GM23338 (cell line): Measurements from ENCODE around the gene PVALEF. TPM values are rescaled to one million over a fixed set of nuclear protein-coding genes. Genes with fewer than 3 reads are reported as not detected.

Source experiments
- ATAC-seq: fragments of 200-7000 bp; cut with Tn5 transposase; 3 replicates; pipeline ENCODE4 v1.9.1; 2020
- DNase-seq: peaks from one replicate; pipeline ENCODE4 v3.0.0-alpha.2; 2015; ENCODE audit warnings: low spot score
- H2AFZ ChIP-seq: fragments of 200-600 bp; sonication (generic); 2 replicates; pipeline ENCODE4 v1.8.0; 2016; ENCODE audit warnings: antibody characterized with exemption, mild to moderate bottlenecking, moderate library complexity
- H3F3A ChIP-seq: fragments of 200-600 bp; sonication (generic); replicated peaks from 2 replicates; pipeline ENCODE4 v1.8.0; 2017; ENCODE audit warnings: antibody characterized with exemption, mixed run types, low read depth
- H3K27ac ChIP-seq: fragments of 200-600 bp; sonication (generic); 2 replicates; pipeline ENCODE4 v1.6.1; 2016; ENCODE audit warnings: low read depth
- H3K27me3 ChIP-seq: fragments of 200-600 bp; sonication (generic); 2 replicates; pipeline ENCODE4 v1.8.0; 2016; ENCODE audit warnings: mild to moderate bottlenecking, mixed run types, moderate library complexity; ENCODE audit not compliant: insufficient read depth
- H3K36me3 ChIP-seq: fragments of 200-600 bp; sonication (generic); 2 replicates; pipeline ENCODE4 v1.8.0; 2016; ENCODE audit warnings: mild to moderate bottlenecking; ENCODE audit not compliant: insufficient read depth
- H3K4me1 ChIP-seq: fragments of 200-600 bp; sonication (generic); 2 replicates; pipeline ENCODE4 v1.8.0; 2016; ENCODE audit warnings: mild to moderate bottlenecking, moderate library complexity; ENCODE audit not compliant: insufficient read depth
- H3K4me2 ChIP-seq: fragments of 200-600 bp; sonication (generic); 2 replicates; pipeline ENCODE4 v1.7.1; 2017; ENCODE audit warnings: mixed run types
- H3K4me3 ChIP-seq: fragments of 200-600 bp; sonication (generic); 2 replicates; pipeline ENCODE4 v1.6.1; 2016; ENCODE audit warnings: mixed run types
- H3K79me2 ChIP-seq: fragments of 200-600 bp; sonication (generic); replicated peaks from 2 replicates; pipeline ENCODE4 v1.8.0; 2017; ENCODE audit warnings: mild to moderate bottlenecking; ENCODE audit not compliant: insufficient read depth
- H3K9me2 ChIP-seq: fragments of 200-600 bp; sonication (generic); 2 replicates; pipeline ENCODE4 v1.8.0; 2017; ENCODE audit not compliant: insufficient read depth
- H4K20me1 ChIP-seq: fragments of 200-600 bp; sonication (generic); replicated peaks from 2 replicates; pipeline ENCODE4 v1.8.0; 2017; ENCODE audit warnings: mild to moderate bottlenecking; ENCODE audit not compliant: insufficient read depth
- H3K27ac Mint-ChIP-seq: 2 replicates; pipeline ENCODE4 v1.8.0; 2020; ENCODE audit warnings: inconsistent platforms, mild to moderate bottlenecking, moderate library complexity, mixed read lengths
- H3K27me3 Mint-ChIP-seq: 3 replicates; pipeline ENCODE4 v1.8.0; 2022; ENCODE audit warnings: low read depth, mild to moderate bottlenecking, moderate library complexity, mixed read lengths, inconsistent platforms; ENCODE audit not compliant: insufficient read depth, poor library complexity
- H3K36me3 Mint-ChIP-seq: 3 replicates; pipeline ENCODE4 v1.8.0; 2021; ENCODE audit warnings: low read depth, mild to moderate bottlenecking, inconsistent platforms, moderate library complexity, mixed read lengths
- H3K4me1 Mint-ChIP-seq: 3 replicates; pipeline ENCODE4 v1.8.0; 2020; ENCODE audit warnings: mild to moderate bottlenecking, inconsistent platforms, mixed read lengths
- H3K4me3 Mint-ChIP-seq: 3 replicates; pipeline ENCODE4 v1.8.0; 2021; ENCODE audit warnings: moderate library complexity, mild to moderate bottlenecking, inconsistent platforms, mixed read lengths
- H3K9me3 Mint-ChIP-seq: 3 replicates; pipeline ENCODE4 v1.8.0; 2020; ENCODE audit warnings: moderate library complexity, mild to moderate bottlenecking, inconsistent platforms, mixed read lengths
- EZH2 ChIP-seq: fragments of 200-600 bp; sonication (generic); IDR thresholded peaks from one replicate; pipeline ENCODE4 v1.8.0; 2017; ENCODE audit warnings: antibody characterized with exemption, mild to moderate bottlenecking, low read depth; ENCODE audit not compliant: unreplicated experiment
- EZH2phosphoT487 ChIP-seq: fragments of 200-600 bp; sonication (generic); IDR thresholded peaks from one replicate; pipeline ENCODE4 v1.8.1; 2018; ENCODE audit warnings: antibody characterized with exemption; ENCODE audit not compliant: unreplicated experiment
- POLR2AphosphoS5 ChIP-seq: IDR thresholded peaks from 2 replicates; pipeline ENCODE4 v1.6.1; 2016; ENCODE audit warnings: antibody characterized with exemption, low read depth
- STAT1 ChIP-seq: IDR thresholded peaks from one replicate; pipeline ENCODE4 v1.6.1; 2016; ENCODE audit warnings: antibody characterized with exemption; ENCODE audit not compliant: unreplicated experiment
- ZNF331 ChIP-seq: fragments of 250-450 bp; sonication (Bioruptor Pico); IDR thresholded peaks from 2 replicates; pipeline ENCODE4 v1.5.0; 2020; ENCODE audit warnings: low read depth, mild to moderate bottlenecking, moderate library complexity
- polyA plus RNA-seq: library from polyadenylated mRNA; unstranded; fragments of >200 nt; fragmentation: Nextera tagmentation; extraction: Ambion mirVana; gene quantifications from 2 replicates; pipeline ENCODE4 v1.2.1, GENCODE V29; 2016
- total RNA-seq: library from RNA; depleted of rRNA; stranded (reverse); fragments of >200 nt; shearing (Covaris generic); gene quantifications from 2 replicates; pipeline ENCODE4 v1.2.3, GENCODE V29; 2014

The PVALEF gene
- total and polyA plus RNA-seq, 2 experiments from 2014 or later: not detected

DNA sequence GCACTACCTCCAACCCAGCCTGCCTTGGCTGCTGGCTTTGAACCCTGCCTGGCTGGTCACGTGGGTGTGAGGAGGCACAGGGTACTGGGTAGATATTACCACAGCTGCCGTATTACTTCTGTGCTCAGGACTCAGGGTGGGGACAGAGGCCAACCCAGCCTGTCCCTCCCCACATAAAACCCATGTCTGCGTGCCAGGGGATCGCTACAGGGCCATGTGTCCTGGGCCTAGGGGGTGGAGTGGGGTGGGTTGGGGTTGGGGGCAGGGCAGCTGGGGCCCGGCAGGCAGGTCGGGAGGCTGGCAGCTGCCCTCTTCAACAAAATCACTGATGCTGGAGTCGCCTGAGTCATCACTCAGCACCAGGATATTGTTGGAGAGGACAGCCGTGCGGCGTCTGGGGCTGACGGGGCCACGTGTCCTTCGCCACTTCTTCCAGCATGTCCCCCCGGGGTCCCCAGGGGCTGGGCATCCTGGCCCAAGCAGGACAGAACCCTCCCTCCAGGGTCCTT is 39.7 kb upstream of the PVALEF start:
- peaks cover 8% of the 10 kb centered on the region for H3K27me3 Mint-ChIP-seq
- H3K4me3 Mint-ChIP-seq: no peak overlapping the region
- Histone ChIP-seq H3K27me3 (no peaks in the 10 kb centered on the region), H3K9me2 (no peaks in the 10 kb centered on the region), H3F3A (no peaks in the 10 kb centered on the region), H4K20me1 (no peaks in the 10 kb centered on the region), H2AFZ (no peak overlapping the region), H3K79me2 (no peaks in the 10 kb centered on the region), H3K4me1 (no peaks in the 10 kb centered on the region), H3K4me3 (no peak overlapping the region), H3K27ac (no peak overlapping the region), H3K4me2 (no peak overlapping the region), H3K36me3 (no peaks in the 10 kb centered on the region)
- H3K36me3 Mint-ChIP-seq: no peaks in the 10 kb centered on the region
- H3K27ac Mint-ChIP-seq: no peak overlapping the region
- TF ChIP-seq POLR2AphosphoS5: no peak
- TF ChIP-seq EZH2phosphoT487: no peak
- TF ChIP-seq ZNF331 (CRISPR knock-in tag): no peak
- no peaks in the 10 kb centered on the region for H3K9me3 Mint-ChIP-seq
- no peak for ATAC-seq
- no peak for DNase-seq
- no peaks in the 10 kb centered on the region for H3K4me1 Mint-ChIP-seq

DNA sequence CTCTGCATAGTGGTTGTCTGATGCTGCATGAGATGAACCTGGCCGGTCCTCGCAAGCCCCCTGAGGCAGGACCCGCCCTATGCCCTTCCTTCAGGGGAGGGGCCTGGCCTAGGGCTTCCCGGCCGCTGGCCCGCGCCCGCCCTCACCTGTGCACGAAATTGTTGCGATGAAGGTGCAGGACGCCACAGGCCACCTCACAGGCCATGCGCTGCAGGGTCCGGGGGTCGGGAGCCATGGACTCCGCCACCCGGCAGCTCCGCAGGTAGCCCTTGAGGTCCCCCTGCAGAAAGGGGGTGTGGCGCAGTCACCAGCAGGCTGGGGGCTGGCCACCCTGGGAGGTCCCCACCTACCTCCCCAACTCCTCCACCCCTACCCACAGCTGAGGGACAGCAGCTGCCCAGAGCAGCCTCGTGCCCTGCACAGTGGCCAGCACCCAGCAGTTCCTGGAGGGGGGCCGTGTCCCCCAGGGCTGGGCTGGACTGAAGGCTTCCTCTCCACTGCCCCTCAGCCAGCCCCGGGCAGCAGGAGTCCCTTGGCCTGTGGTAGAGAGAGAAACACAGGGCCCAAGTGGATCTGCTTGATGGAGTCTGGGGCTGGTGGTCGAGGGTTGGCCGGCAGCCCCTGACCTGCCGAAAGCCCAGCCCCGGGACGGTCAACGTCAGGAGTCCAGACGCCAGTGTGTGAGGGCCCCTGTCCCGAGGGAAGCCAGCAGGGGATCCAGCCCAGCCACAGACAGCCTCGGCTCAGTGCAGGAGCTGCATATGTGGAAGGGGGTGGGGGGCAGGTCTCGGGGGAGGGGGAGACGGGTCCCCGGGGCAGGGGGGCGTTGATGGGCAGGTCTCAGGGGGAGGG is 38.8 kb upstream of the PVALEF start:
- Mint-ChIP-seq H3K4me3 (no peak overlapping the region), H3K27me3 (peaks cover 8% of the 10 kb centered on the region), H3K4me1 (no peaks in the 10 kb centered on the region), H3K9me3 (no peaks in the 10 kb centered on the region), H3K27ac (no peak overlapping the region), H3K36me3 (no peaks in the 10 kb centered on the region)
- Histone ChIP-seq H3K4me1 (no peaks in the 10 kb centered on the region), H3K36me3 (no peaks in the 10 kb centered on the region), H3F3A (no peaks in the 10 kb centered on the region), H3K27ac (no peak overlapping the region), H4K20me1 (no peaks in the 10 kb centered on the region), H3K27me3 (no peaks in the 10 kb centered on the region), H3K9me2 (no peaks in the 10 kb centered on the region), H3K4me3 (no peak overlapping the region), H3K79me2 (no peaks in the 10 kb centered on the region), H3K4me2 (no peak overlapping the region), H2AFZ (no peak overlapping the region)
- DNase-seq: no peak
- ATAC-seq: no peak
- TF ChIP-seq STAT1: no peak

- H3K79me2 ChIP-seq: no peaks in the 10 kb centered on the region
- no peak overlapping the region for H3K4me3 Mint-ChIP-seq
- peaks cover 8% of the 10 kb centered on the region for H3K27me3 Mint-ChIP-seq
- no peak overlapping the region for H3K4me3 ChIP-seq
- DNase-seq: no peak
- no peaks in the 10 kb centered on the region for H3K9me3 Mint-ChIP-seq
- no peak for ATAC-seq
- no peak overlapping the region for H3K27ac Mint-ChIP-seq
- no peaks in the 10 kb centered on the region for H3K4me1 ChIP-seq
- H3K9me2 ChIP-seq: no peaks in the 10 kb centered on the region
- H3K27ac ChIP-seq: no peak overlapping the region
- no peaks in the 10 kb centered on the region for H3K4me1 Mint-ChIP-seq
- no peaks in the 10 kb centered on the region for H4K20me1 ChIP-seq
- no peak overlapping the region for H3K4me2 ChIP-seq
- TF ChIP-seq EZH2 (no peak), STAT1 (no peak)
- no peaks in the 10 kb centered on the region for H3K36me3 Mint-ChIP-seq
- no peaks in the 10 kb centered on the region for H3F3A ChIP-seq
- H2AFZ ChIP-seq: no peak overlapping the region
- H3K36me3 ChIP-seq: no peaks in the 10 kb centered on the region
- H3K27me3 ChIP-seq: no peaks in the 10 kb centered on the region
Measured at GRCh38 chr17:81127133-81127455, 38.2 kb upstream of the PVALEF start.
